HepG2 (cell line): ENCODE results near the gene ZNF138. TPM values are rescaled to one million over a fixed set of nuclear protein-coding genes. Genes with fewer than 3 reads are reported as not detected.

Experiments used
- ATAC-seq: fragments of 200-7000 bp; cut with Tn5 transposase; 3 replicates; pipeline ENCODE4 v1.9.1; 2020; ENCODE audit warnings: mild to moderate bottlenecking, moderate library complexity
- BruUV-seq: library from RNA; stranded (reverse); fragments of 400-500 nt; replicated peaks from 2 replicates; lab custom pipeline; 2021; lab: Mats Ljungman, UMichigan
- CTCF ChIA-PET: fragments of 300-600 bp; formaldehyde crosslinking; extraction: SDS; loops from one replicate; lab custom pipeline; 2021; ENCODE audit warnings: low total read pairs, inconsistent platforms, low intra/inter-chr PET ratio; lab: Yijun Ruan, JAX
- POLR2A ChIA-PET: fragments of 350-600 bp; sonication (Branson Sonifier 250); formaldehyde crosslinking; loops from one replicate; lab custom pipeline; 2020; ENCODE audit warnings: antibody characterized with exemption, inconsistent platforms; lab: Yijun Ruan, JAX
- DNase-seq: peaks from one replicate; pipeline ENCODE4 v3.0.0-alpha.2; 2015; ENCODE audit warnings: low spot score
- FAIRE-seq: peaks from 3 replicates; lab custom pipeline; 2011; peaks lifted over from hg19 to GRCh38; lab: Jason Lieb, UNC
- H2AFZ ChIP-seq: one replicate; pipeline ENCODE4 v1.6.1; 2011; ENCODE audit warnings: low read length, inconsistent platforms
- H3K27ac ChIP-seq: fragments of 300-600 bp; 3 replicates; pipeline ENCODE4 v1.8.0; 2011; ENCODE audit warnings: mixed run types, mild to moderate bottlenecking, mixed read lengths, low read length, inconsistent platforms; ENCODE audit not compliant: insufficient read depth; ENCODE audit errors: extremely low read length
- H3K27me3 ChIP-seq, 2 experiments: fragments of 200-600 bp in 1 of 2; 2 replicates in 1 of 2; 3 replicates in 1 of 2; pipeline versions ENCODE4 v1.6.0 to v1.8.0; 2011; ENCODE audit warnings: low read length in 2 of 2, mild to moderate bottlenecking in 2 of 2, moderate library complexity in 2 of 2, inconsistent platforms in 1 of 2; ENCODE audit not compliant: insufficient read depth in 2 of 2, control insufficient read depth in 1 of 2
- H3K36me3 ChIP-seq, 2 experiments: fragments of 200-600 bp in 1 of 2; replicated peaks in 1 of 2; 2 replicates in 1 of 2; 3 replicates in 1 of 2; pipeline versions ENCODE4 v1.5.1 to v1.8.0; 2011; ENCODE audit warnings: low read length in 2 of 2, inconsistent platforms in 1 of 2; ENCODE audit not compliant: insufficient read depth in 2 of 2, control insufficient read depth in 1 of 2
- H3K4me1 ChIP-seq: 2 replicates; pipeline ENCODE4 v1.5.1; 2012; ENCODE audit warnings: low read length, inconsistent platforms; ENCODE audit not compliant: insufficient read depth
- H3K4me2 ChIP-seq: 2 replicates; pipeline ENCODE4 v1.6.0; 2011; ENCODE audit warnings: low read depth, low read length, inconsistent platforms
- H3K4me3 ChIP-seq, 3 experiments: fragments of 200-600 bp in 1 of 3; sonication (generic), shearing (Covaris generic) in 1 of 3; replicated peaks in 1 of 3; 2 replicates each; pipeline ENCODE4 v1.5.1; 2011 to 2016; ENCODE audit warnings: low read length in 3 of 3, inconsistent platforms in 2 of 3, low read depth in 2 of 3, mild to moderate bottlenecking in 2 of 3, control low read depth in 1 of 3, mixed read lengths in 1 of 3; ENCODE audit not compliant: insufficient read depth in 1 of 3
- H3K79me2 ChIP-seq: one replicate; pipeline ENCODE4 v1.6.1; 2011; ENCODE audit warnings: low read length, inconsistent platforms; ENCODE audit not compliant: insufficient read depth
- H3K9ac ChIP-seq: 2 replicates; pipeline ENCODE4 v1.6.0; 2011; ENCODE audit warnings: mild to moderate bottlenecking, low read depth, low read length, inconsistent platforms; ENCODE audit not compliant: insufficient read depth
- H3K9me3 ChIP-seq: 2 replicates; pipeline ENCODE4 v1.5.1; 2012; ENCODE audit warnings: mild to moderate bottlenecking, low read length
- H4K20me1 ChIP-seq: 2 replicates; pipeline ENCODE4 v1.6.0; 2011; ENCODE audit warnings: inconsistent platforms, mild to moderate bottlenecking, low read length, moderate library complexity; ENCODE audit not compliant: insufficient read depth
- AGO1 ChIP-seq: fragments of 200-400 bp; formaldehyde crosslinking; IDR thresholded peaks from 2 replicates; pipeline ENCODE4 v1.6.1; 2017; ENCODE audit warnings: mild to moderate bottlenecking, low read depth, low read length, moderate library complexity; ENCODE audit not compliant: poor library complexity, severe bottlenecking
- FOXK1 ChIP-seq: sonication (generic); formaldehyde crosslinking; IDR thresholded peaks from 2 replicates; pipeline ENCODE4 v1.4.0; 2020; ENCODE audit warnings: low read depth, missing genetic modification reagents, borderline replicate concordance
- FOXK2 ChIP-seq: fragments of 450-650 bp; IDR thresholded peaks from 2 replicates; pipeline ENCODE4 v1.6.1; 2016
- HNRNPLL ChIP-seq: fragments of 200-400 bp; formaldehyde crosslinking; IDR thresholded peaks from 2 replicates; pipeline ENCODE4 v1.6.1; 2017; ENCODE audit warnings: mild to moderate bottlenecking, low read depth, low read length; ENCODE audit not compliant: poor library complexity, severe bottlenecking
- KDM6A ChIP-seq: IDR thresholded peaks from 2 replicates; pipeline ENCODE4 v1.6.1; 2016; ENCODE audit warnings: low read depth
- KMT2B ChIP-seq: IDR thresholded peaks from 2 replicates; pipeline ENCODE4 v1.6.1; 2016; ENCODE audit warnings: missing genetic modification reagents, missing compliant biosample characterization
- MEIS2 ChIP-seq: sonication (generic); formaldehyde crosslinking; IDR thresholded peaks from 2 replicates; pipeline ENCODE4 v1.9.0; 2021; ENCODE audit warnings: mild to moderate bottlenecking, missing genetic modification reagents
- MNT ChIP-seq: fragments of 450-650 bp; IDR thresholded peaks from 2 replicates; pipeline ENCODE4 v1.6.1; 2016
- NCOA5 ChIP-seq: sonication (generic); formaldehyde crosslinking; IDR thresholded peaks from 2 replicates; pipeline ENCODE4 v1.4.0; 2020; ENCODE audit warnings: missing genetic modification reagents
- NKX3-1 ChIP-seq: sonication (generic); formaldehyde crosslinking; IDR thresholded peaks from 2 replicates; pipeline ENCODE4 v1.5.0; 2020; ENCODE audit warnings: missing genetic modification reagents
- SNAI1 ChIP-seq: sonication (generic); formaldehyde crosslinking; IDR thresholded peaks from 2 replicates; pipeline ENCODE4 v1.5.0; 2020; ENCODE audit warnings: mild to moderate bottlenecking, missing genetic modification reagents, borderline replicate concordance
- THRA ChIP-seq: sonication (generic); formaldehyde crosslinking; IDR thresholded peaks from 2 replicates; pipeline ENCODE4 v1.4.0; 2020; ENCODE audit warnings: missing genetic modification reagents, borderline replicate concordance
- ZC3H4 ChIP-seq: sonication (generic); formaldehyde crosslinking; IDR thresholded peaks from 2 replicates; pipeline ENCODE4 v1.4.0; 2020; ENCODE audit warnings: missing genetic modification reagents, borderline replicate concordance
- ZNF607 ChIP-seq: sonication (generic); formaldehyde crosslinking; IDR thresholded peaks from 2 replicates; pipeline ENCODE4 v1.5.1; 2020; ENCODE audit warnings: missing genetic modification reagents, mild to moderate bottlenecking, borderline replicate concordance
- ZNF619 ChIP-seq: sonication (generic); formaldehyde crosslinking; IDR thresholded peaks from 2 replicates; pipeline ENCODE4 v1.4.0; 2020; ENCODE audit warnings: mild to moderate bottlenecking, missing genetic modification reagents
- ZNF713 ChIP-seq: sonication (generic); formaldehyde crosslinking; IDR thresholded peaks from 2 replicates; pipeline ENCODE4 v1.4.0; 2020; ENCODE audit warnings: mild to moderate bottlenecking, missing genetic modification reagents
- ZNF724P ChIP-seq: sonication (generic); formaldehyde crosslinking; IDR thresholded peaks from 2 replicates; pipeline ENCODE4 v1.8.0; 2022; ENCODE audit warnings: missing genetic modification reagents, borderline replicate concordance
- ZNF788 ChIP-seq: sonication (generic); formaldehyde crosslinking; IDR thresholded peaks from 2 replicates; pipeline ENCODE4 v1.5.0; 2020; ENCODE audit warnings: mild to moderate bottlenecking, missing genetic modification reagents, borderline replicate concordance
- ZNF883 ChIP-seq: sonication (generic); formaldehyde crosslinking; IDR thresholded peaks from 2 replicates; pipeline ENCODE4 v1.5.1; 2020; ENCODE audit warnings: mild to moderate bottlenecking, missing genetic modification reagents; ENCODE audit errors: not compliant biosample characterization
- ZSCAN21 ChIP-seq: sonication (generic); formaldehyde crosslinking; IDR thresholded peaks from 2 replicates; pipeline ENCODE4 v1.8.0; 2022; ENCODE audit warnings: mild to moderate bottlenecking, missing genetic modification reagents, moderate library complexity, borderline replicate concordance
- WGBS: methylation state at CpG from one replicate; pipeline ENCODE4 v1.1.6; 2017; ENCODE audit warnings: low lambda C conversion rate; 5-methylcytosine and 5-hydroxymethylcytosine counted together
- in situ Hi-C: cut with HindIII; loops from 2 replicates; pipeline ENCODE4 v1.10.0; 2017; ENCODE audit warnings: low pct_unique_long_range_greater_than_20kb; ENCODE audit not compliant: extremely low pct_ligation_motif_present
- intact Hi-C: fragments of 100-400 bp; cut with micrococcal nuclease; formaldehyde crosslinking; loops from one replicate; pipeline ENCODE4 v1.10.0; 2022; ENCODE audit not compliant: unreplicated experiment
- polyA plus RNA-seq, 8 experiments: library from polyadenylated mRNA; depleted of rRNA in 3 of 8; stranded (reverse) in 7 of 8; unstranded in 1 of 8; fragments of >200 nt; fragmentation: Illumina TruSeq in 4 of 8; extraction: Trizol in 4 of 8; gene quantifications; 2 replicates each; pipeline versions ENCODE4 v1.2.1 to v1.2.3, GENCODE V29; 2011 to 2016; ENCODE audit warnings: low read depth in 4 of 8, missing spikeins in 1 of 8, mixed read lengths in 1 of 8; ENCODE audit not compliant: insufficient read depth in 1 of 8
- total RNA-seq, 5 experiments: library from RNA; depleted of rRNA; stranded (reverse); fragments of >200 nt; fragmentation: Illumina TruSeq; extraction: Trizol; gene quantifications; 2 replicates each; pipeline ENCODE4 v1.2.3, GENCODE V29; 2016; ENCODE audit warnings: low read depth in 1 of 5

Gene ZNF138
- total and polyA plus RNA-seq, 2 of the 13 experiments (the other 11 are each of a cell fraction or from before 2014, with no cell fraction given), result 2.7 to 5.8 TPM

GRCh38 chr7:64875658-64876406 is 81.6 kb downstream of the ZNF138 start:
- Histone ChIP-seq H4K20me1 (no peaks in the 10 kb centered on the region), H3K4me1 (peaks cover 10% of the 10 kb centered on the region), H2AFZ (no peak overlapping the region), H3K27ac (no peak overlapping the region), H3K4me3 (no peak overlapping the region), H3K9ac (no peak overlapping the region), H3K4me2 (no peak overlapping the region), H3K9me3 (peaks cover 19% of the 10 kb centered on the region; the same call in 1 of the 2 replicates), H3K36me3 (no peaks in the 10 kb centered on the region)
- in situ Hi-C loops (no loop called here), intact Hi-C loops (no loop called here)
- WGBS, result 41% methylated on average over 22 of the region's 23 CpGs
- ATAC-seq (no peak), FAIRE-seq (no peak), DNase-seq (no peak)
- CTCF ChIA-PET, result no interaction called here
- POLR2A ChIA-PET, result no interaction called here
- TF ChIP-seq HNRNPLL (no peak), MNT (no peak), NKX3-1 (no peak), ZNF713 (CRISPR knock-in tag) (no peak), ZNF883 (no peak), ZNF788 (CRISPR knock-in tag) (no peak), NCOA5 (CRISPR knock-in tag) (no peak), AGO1 (no peak), THRA (no peak), ZSCAN21 (CRISPR knock-in tag) (no peak), KDM6A (CRISPR knock-in tag) (no peak), ZNF619 (CRISPR knock-in tag) (no peak), SNAI1 (CRISPR knock-in tag) (no peak), MEIS2 (CRISPR knock-in tag) (no peak), ZNF607 (CRISPR knock-in tag) (no peak), FOXK2 (no peak), ZNF724P (no peak), KMT2B (CRISPR knock-in tag) (no peak), ZC3H4 (CRISPR knock-in tag) (no peak), FOXK1 (CRISPR knock-in tag) (no peak)
- TF ChIP-seq, all 625 proteins: peak for 0
- H3K27me3 ChIP-seq, result peaks cover 6 to 98% of the 10 kb centered on the region in 2 experiments; a peak in 4 of 5 replicates
- BruUV-seq, result no TSS peak
- no peaks in the 10 kb centered on the region for H3K79me2 ChIP-seq
